Immature natural killer cell (primary cell): ENCODE measurements around the gene FOXC1. TPM values are rescaled to one million over a fixed set of nuclear protein-coding genes. Genes with fewer than 3 reads are reported as not detected.

ENCODE experiments used
- DNase-seq, 3 donors: peaks; one replicate each; pipeline ENCODE4 v3.0.0; 2022; ENCODE audit warnings: mixed read lengths in 1 of 3
- H3K27ac Mint-ChIP-seq, 6 donors: one replicate each; pipeline ENCODE4 v1.8.0; 2020; ENCODE audit warnings: mixed read lengths in 6 of 6, mild to moderate bottlenecking in 5 of 6, inconsistent platforms in 4 of 6, moderate library complexity in 3 of 6
- H3K27me3 Mint-ChIP-seq, 3 donors: one replicate each; pipeline ENCODE4 v1.8.0; 2020 to 2021; ENCODE audit warnings: low read depth in 3 of 3, mild to moderate bottlenecking in 3 of 3, mixed read lengths in 3 of 3, moderate library complexity in 3 of 3, inconsistent platforms in 1 of 3
- H3K36me3 Mint-ChIP-seq, 3 donors: one replicate each; pipeline ENCODE4 v1.8.0; 2020; ENCODE audit warnings: mixed read lengths in 3 of 3, inconsistent platforms in 2 of 3, mild to moderate bottlenecking in 2 of 3
- H3K4me1 Mint-ChIP-seq, 2 donors: one replicate each; pipeline ENCODE4 v1.8.0; 2020; ENCODE audit warnings: inconsistent platforms in 2 of 2, mild to moderate bottlenecking in 2 of 2, mixed read lengths in 2 of 2, moderate library complexity in 1 of 2
- H3K4me3 Mint-ChIP-seq, 5 donors: one replicate each; pipeline ENCODE4 v1.8.0; 2020; ENCODE audit warnings: mild to moderate bottlenecking in 5 of 5, mixed read lengths in 5 of 5, inconsistent platforms in 3 of 5, moderate library complexity in 3 of 5
- H3K9me3 Mint-ChIP-seq, 6 donors: one replicate each; pipeline ENCODE4 v1.8.0; 2020; ENCODE audit warnings: mild to moderate bottlenecking in 6 of 6, mixed read lengths in 6 of 6, inconsistent platforms in 4 of 6, moderate library complexity in 3 of 6
- polyA plus RNA-seq, 3 donors: library from polyadenylated mRNA; unstranded; fragments of 300-500 nt; fragmentation: Illumina TruSeq; gene quantifications; one replicate each; pipeline ENCODE4 v1.2.3, GENCODE V29; 2021

FOXC1 gene
- polyA plus RNA-seq, 3 donors from 2014 or later: 0.22 TPM; not detected in 2

DNA sequence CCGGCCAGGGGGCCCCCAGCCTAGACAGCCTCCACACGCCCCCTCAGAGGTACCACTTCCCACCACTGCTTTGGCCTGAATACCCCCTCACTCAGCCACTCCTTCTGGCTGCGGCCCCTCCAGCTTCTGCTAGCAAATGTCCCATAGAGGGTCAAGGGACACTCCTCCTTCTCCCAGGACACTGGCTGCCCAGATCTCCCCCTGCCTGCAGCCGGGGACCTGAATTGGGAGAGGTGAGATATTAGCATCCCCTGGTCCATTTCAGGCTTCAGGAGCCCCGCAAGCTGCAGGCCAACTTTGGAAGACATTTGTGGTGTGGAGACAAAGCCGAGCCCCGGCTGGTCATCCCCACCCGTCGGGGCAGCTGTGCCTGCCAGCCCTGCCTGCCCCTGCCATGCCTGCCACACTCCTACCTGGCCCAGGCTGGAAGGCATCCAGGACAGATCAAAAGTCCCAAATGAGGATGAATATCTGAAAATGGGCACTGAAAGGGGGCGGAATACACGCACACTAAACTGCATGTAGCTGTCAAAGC, 32.5 kb upstream of the FOXC1 start:
- Mint-ChIP-seq H3K27me3 (peaks cover 0 to 7% (median 0%) of the 10 kb centered on the region in 3 donors), H3K4me1 (no peaks in the 10 kb centered on the region), H3K4me3 (no peak overlapping the region), H3K27ac (no peak overlapping the region), H3K36me3 (no peaks in the 10 kb centered on the region), H3K9me3 (no peaks in the 10 kb centered on the region)
- DNase-seq: no peak

DNA sequence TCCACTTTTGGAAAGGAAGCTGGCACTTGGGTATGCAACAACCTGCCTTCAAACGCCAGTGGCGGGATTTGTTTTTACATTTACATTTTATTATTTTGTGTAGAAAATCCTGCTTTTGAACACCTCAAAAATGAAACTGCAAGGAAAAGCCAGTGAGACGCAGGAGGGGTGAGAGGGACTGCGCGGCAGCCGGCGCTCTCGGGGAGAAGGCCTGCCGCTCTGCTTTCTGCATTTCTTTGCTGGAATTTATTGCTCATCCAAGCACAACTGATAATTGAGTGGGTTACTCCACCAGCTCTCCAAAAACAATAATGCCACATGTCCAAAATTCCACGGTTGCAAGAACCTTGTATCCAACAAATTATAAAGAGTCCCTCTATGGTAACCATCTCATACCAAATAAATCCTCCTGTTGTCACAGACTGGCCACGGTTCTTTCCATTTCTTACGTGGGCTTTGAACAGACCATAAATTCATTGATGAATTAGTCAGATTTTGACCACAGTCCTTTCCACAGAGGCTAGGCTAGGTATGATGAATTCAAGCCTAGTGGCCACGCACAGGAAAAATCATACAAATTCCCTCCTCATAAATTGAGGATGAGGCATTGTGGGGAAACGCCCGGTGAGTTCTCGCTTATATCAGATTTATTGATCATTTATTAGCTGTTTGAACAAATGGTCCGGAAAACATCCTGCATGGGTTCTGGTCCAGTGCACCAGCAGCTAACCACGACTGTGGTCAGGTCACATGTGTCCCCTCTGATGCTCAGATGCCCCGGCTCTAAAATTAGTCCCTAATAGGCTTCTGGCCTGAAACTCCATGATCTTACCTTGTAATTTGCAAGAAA, 31.6 kb upstream of the FOXC1 start:
- Mint-ChIP-seq H3K9me3 (no peaks in the 10 kb centered on the region), H3K27ac (no peak overlapping the region), H3K36me3 (no peaks in the 10 kb centered on the region), H3K4me3 (no peak overlapping the region), H3K4me1 (no peaks in the 10 kb centered on the region), H3K27me3 (peaks cover 0 to 5% (median 0%) of the 10 kb centered on the region in 3 donors)
- no peak for DNase-seq

DNA sequence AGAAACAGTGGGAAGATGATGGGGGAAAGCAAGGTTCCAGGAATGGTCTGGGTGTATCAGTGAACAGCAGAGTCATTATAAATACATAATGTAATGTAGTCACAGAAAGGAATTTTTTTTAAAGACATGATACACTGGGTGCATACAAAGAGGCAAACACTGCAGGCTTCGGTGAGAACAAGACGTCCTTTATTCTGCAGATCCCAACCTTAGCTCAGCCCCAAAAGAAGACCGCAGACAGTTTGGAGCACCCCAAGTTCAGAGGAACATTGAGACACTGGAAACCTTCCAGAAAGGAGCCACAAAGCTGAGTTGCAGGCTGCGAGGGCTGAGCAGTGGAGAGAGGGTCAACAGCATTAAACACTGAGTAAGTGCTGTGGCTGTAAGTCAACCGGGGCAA, 30.6 kb upstream of the FOXC1 start:
- no peak for DNase-seq
- Mint-ChIP-seq H3K27me3 (peaks cover 0 to 5% (median under 1%) of the 10 kb centered on the region in 3 donors), H3K27ac (no peak overlapping the region), H3K36me3 (no peaks in the 10 kb centered on the region), H3K4me1 (no peaks in the 10 kb centered on the region), H3K9me3 (no peaks in the 10 kb centered on the region), H3K4me3 (no peak overlapping the region)

DNA sequence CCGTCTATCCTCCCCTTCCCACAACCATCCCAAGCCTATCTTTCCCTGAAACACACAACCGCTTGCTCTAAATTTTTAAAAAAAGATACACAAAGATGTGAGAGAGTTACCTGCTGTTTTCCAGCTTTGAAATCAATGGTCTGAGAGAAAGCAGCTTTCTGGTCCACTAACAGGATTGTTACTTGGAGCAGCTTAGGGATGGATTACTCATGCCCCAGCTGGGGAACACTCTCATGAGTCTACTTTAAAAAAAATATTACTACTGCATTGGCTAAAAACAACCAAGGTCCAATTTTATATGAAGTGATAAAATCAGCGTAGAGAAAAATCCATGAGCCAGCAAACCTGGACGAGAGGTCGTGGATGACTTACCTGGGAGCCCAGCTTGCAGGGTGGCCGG, 29.6 kb upstream of the FOXC1 start:
- H3K27me3 Mint-ChIP-seq: peaks cover 0 to 3% (median 2%) of the 10 kb centered on the region in 3 donors
- H3K9me3 Mint-ChIP-seq: no peaks in the 10 kb centered on the region
- H3K4me3 Mint-ChIP-seq: no peak overlapping the region
- H3K4me1 Mint-ChIP-seq: no peaks in the 10 kb centered on the region
- no peak for DNase-seq
- no peak overlapping the region for H3K27ac Mint-ChIP-seq
- no peaks in the 10 kb centered on the region for H3K36me3 Mint-ChIP-seq

DNA sequence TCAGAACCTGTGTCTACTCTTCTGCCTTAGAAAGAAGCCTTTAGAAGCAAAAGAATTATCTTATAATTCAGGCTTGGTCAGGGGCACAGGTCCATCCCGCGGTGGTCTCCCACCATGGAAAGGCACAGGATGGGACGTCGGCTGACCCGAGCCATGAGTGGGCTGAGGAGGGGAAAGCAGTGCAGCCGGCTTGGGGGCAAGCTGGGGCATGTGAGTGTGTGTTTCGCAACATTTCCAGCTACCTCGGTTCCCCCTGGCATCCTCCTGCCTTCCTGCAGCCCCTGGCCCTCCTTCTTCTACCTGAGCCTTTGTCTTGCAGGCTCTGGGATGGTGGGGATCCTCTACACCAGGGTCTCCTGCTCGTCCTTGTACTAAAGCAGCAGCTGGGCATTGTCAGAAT, 29.1 kb upstream of the FOXC1 start:
- Mint-ChIP-seq H3K9me3 (no peaks in the 10 kb centered on the region), H3K4me1 (no peaks in the 10 kb centered on the region), H3K27me3 (peaks cover 2 to 3% (median 2%) of the 10 kb centered on the region in 3 donors), H3K4me3 (no peak overlapping the region), H3K36me3 (no peaks in the 10 kb centered on the region), H3K27ac (no peak overlapping the region)
- no peak for DNase-seq

DNA sequence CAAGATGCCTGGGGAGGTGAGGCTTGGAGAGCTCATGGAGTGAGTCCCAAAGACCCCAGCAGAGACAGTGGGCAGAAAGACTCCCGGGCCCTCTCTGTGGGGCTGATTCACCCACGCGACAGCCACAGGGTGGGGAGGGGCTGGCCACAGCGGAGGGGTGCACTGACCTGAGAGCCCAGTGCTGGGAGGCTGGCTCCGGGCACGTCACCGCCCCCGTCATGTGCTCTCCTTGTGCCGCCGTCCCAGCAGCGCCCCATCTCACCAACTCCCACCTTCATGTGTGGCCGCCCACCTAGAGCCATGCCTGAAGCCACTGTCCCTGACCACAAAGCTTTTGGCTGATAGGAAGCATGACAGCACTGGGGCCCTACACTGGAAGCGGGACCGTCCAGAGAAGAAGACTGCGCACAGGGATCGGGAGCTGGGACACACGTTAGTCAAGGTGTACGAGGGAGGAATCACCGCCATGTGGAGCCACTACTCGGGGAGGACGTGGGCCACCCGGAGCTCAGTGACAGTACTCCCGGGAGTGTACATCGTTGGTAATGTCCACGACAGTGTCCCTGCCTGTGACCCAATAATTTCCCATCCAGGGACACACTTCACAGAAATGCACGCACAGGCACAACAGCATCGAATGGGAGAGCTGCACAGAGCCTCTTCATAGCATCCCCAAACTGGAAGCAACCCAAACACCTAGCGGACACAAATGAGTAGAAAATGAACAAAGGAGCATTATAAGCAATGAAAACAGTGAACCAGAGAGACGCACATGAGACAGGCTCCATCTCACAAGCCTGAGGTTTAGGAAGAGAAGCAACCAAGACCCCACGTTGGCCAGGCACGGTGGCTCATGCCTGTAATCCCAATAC, 28.4 kb upstream of the FOXC1 start:
- H3K27ac Mint-ChIP-seq: no peak overlapping the region
- H3K4me3 Mint-ChIP-seq: no peak overlapping the region
- no peaks in the 10 kb centered on the region for H3K36me3 Mint-ChIP-seq
- peaks cover 2 to 7% (median 3%) of the 10 kb centered on the region in 3 donors for H3K27me3 Mint-ChIP-seq
- no peaks in the 10 kb centered on the region for H3K4me1 Mint-ChIP-seq
- DNase-seq: no peak
- H3K9me3 Mint-ChIP-seq: no peaks in the 10 kb centered on the region

DNA sequence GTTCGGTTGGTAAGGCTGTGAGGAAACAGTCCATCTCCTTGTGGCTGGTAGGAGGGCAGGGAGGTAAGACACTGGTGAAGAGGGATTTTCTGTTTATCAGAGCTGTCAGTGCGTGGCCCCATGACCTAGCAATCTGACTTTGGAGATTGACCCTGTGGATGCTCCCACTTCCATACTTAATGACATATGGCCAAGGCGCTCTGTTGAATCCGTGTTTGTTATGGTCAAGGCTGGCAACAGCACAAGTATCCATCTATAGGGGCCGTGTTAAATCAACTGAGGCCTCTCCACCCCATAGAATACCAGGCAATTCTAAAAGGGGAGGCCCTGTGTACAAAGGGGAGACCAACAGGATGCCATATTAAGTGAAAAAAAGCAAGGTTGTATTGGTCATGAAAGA, 25.6 kb upstream of the FOXC1 start:
- H3K27me3 Mint-ChIP-seq: peaks cover 2 to 5% (median 5%) of the 10 kb centered on the region in 3 donors
- no peaks in the 10 kb centered on the region for H3K36me3 Mint-ChIP-seq
- no peaks in the 10 kb centered on the region for H3K4me1 Mint-ChIP-seq
- H3K9me3 Mint-ChIP-seq: no peaks in the 10 kb centered on the region
- DNase-seq: no peak
- no peak overlapping the region for H3K27ac Mint-ChIP-seq
- no peak overlapping the region for H3K4me3 Mint-ChIP-seq

DNA sequence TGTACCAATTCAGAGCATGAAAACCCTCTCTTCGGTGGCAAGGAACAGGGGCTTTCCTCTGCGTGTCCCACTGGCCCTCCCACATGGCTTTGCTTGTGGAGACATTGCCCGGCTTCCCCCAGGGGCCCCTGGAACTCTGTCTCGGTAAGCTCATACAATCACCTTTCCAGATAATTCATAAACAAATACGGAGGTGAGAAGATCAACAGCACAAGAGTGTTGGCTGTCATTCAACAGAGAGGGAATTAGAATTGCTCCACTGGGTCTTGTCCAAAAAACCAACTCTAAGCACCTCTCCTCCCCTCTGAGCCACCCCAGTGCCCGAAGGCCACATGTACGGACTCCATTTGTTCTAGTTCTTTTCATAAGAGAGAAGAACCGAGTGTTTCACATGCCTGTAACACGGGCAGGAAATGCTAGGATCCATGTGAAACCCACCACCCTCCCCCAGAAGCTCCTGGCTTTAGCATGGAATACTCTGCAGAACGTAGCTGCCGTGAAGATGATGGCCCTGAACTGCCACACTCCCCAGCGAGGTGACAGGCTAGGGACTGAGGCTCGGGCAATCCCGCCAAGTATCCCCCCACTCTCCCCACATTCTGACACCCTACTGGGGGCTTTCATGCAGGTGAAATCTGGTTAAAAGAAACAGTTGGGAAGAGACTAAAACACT, 24.6 kb upstream of the FOXC1 start:
- Mint-ChIP-seq H3K4me1 (no peaks in the 10 kb centered on the region), H3K27ac (peak overlapping the region in 1 of 6 donors; percentile 55), H3K9me3 (no peaks in the 10 kb centered on the region), H3K4me3 (no peak overlapping the region), H3K36me3 (no peaks in the 10 kb centered on the region), H3K27me3 (peaks cover 2 to 5% (median 5%) of the 10 kb centered on the region in 3 donors)
- no peak for DNase-seq

DNA sequence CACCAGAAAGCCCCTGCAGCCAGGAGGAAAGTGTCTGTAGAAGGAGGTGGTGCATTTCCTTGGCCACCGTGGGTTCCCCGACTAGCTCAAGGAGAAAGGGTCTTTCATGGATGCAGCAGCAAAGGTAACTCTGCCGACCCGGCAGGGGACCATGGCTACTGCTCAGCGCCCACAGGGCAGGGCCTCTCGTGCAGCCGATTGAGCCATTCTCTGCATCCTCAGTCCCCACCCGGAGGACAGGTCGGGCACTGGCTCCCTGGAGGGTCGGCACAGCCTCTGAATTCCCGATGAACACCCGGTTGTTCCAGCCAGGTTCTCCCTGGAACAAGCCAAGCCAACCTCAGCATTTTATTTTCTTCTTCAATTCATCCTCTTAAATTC, 24.1 kb upstream of the FOXC1 start:
- H3K27ac Mint-ChIP-seq: no peak overlapping the region
- no peaks in the 10 kb centered on the region for H3K36me3 Mint-ChIP-seq

DNA sequence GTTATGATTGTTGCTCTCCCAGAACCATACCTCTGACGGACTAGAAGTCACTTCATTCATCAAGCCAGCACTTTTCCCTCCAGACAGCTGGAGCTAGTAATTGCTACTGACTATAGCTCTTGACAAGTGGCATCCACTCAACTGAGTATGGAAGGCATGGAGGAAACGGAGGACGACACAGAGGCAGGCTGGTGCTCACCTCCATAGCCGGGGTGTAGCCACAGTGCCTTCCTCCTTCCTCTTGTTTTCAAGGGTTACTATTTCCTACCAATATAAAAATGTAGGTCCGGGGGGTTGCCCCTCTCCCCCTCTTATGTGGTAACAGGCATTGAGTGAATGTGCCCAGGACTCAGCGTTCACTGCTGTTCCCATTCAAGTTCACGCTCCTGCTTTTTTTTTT, 23.5 kb upstream of the FOXC1 start:
- Mint-ChIP-seq H3K27ac (no peak overlapping the region), H3K4me1 (no peaks in the 10 kb centered on the region), H3K4me3 (no peak overlapping the region), H3K9me3 (no peaks in the 10 kb centered on the region), H3K36me3 (no peaks in the 10 kb centered on the region), H3K27me3 (peaks cover 2 to 5% (median 5%) of the 10 kb centered on the region in 3 donors)
- no peak for DNase-seq

More for the DNA sequence above, 24.1 kb upstream of the FOXC1 start:
- Mint-ChIP-seq H3K9me3 (no peaks in the 10 kb centered on the region), H3K4me3 (no peak overlapping the region), H3K27me3 (peaks cover 2 to 5% (median 5%) of the 10 kb centered on the region in 3 donors), H3K4me1 (no peaks in the 10 kb centered on the region)
- DNase-seq: no peak

DNA sequence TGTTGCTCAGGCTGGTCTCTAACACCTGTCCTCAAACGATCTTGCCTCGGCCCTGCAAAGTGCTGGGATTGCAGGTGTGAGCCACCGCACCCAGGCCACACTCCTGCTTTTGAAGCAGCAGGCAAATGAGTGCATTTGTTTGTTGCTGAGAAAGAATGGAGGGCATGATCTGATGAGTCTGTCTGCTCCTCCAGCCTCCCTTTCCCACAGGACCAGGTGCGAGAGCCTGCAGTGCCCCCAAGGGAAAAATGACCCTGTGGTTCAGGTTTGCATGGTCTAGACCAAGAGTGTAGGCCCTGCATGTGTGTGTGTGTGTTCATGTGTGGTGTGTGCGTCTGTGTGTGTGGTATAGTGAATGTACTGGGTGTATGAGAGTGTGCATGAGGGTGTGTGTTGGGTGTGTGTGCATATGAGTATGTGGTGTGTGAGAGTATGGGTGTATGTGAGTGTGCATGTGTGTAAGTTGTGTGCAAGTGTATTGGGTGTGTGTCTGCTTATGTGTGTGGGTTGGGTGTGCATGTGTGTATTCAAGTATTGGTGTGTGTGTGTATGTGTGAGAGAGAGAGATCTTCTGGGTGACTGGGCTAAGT, 22.8 kb upstream of the FOXC1 start:
- no peak overlapping the region for H3K27ac Mint-ChIP-seq
- H3K4me1 Mint-ChIP-seq: no peaks in the 10 kb centered on the region
- peaks cover 2 to 5% (median 5%) of the 10 kb centered on the region in 3 donors for H3K27me3 Mint-ChIP-seq
- DNase-seq: no peak
- H3K9me3 Mint-ChIP-seq: no peaks in the 10 kb centered on the region
- no peaks in the 10 kb centered on the region for H3K36me3 Mint-ChIP-seq
- H3K4me3 Mint-ChIP-seq: no peak overlapping the region

DNA sequence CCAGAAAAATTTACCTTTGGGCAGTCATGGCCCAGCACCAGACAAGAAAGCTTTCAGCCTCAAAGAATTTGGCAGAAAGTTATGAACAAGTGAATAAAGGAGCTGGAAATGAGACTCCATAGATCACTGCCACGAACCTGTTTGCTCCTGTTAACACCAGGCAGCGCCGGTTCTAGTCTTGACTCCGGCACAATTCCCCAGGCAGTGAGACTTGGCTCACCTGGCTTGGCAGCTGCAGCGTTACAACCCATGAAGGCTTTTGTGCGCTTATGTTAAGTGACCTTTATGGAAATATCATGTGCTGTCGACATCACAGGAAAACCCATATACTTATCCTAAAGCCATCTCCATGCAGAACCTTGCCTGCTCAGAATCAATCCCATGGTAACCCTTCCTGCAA, 22.2 kb upstream of the FOXC1 start:
- Mint-ChIP-seq H3K36me3 (no peaks in the 10 kb centered on the region), H3K9me3 (no peaks in the 10 kb centered on the region), H3K4me1 (no peaks in the 10 kb centered on the region), H3K4me3 (no peak overlapping the region), H3K27me3 (peaks cover 2 to 5% (median 5%) of the 10 kb centered on the region in 3 donors), H3K27ac (no peak overlapping the region)
- no peak for DNase-seq

DNA sequence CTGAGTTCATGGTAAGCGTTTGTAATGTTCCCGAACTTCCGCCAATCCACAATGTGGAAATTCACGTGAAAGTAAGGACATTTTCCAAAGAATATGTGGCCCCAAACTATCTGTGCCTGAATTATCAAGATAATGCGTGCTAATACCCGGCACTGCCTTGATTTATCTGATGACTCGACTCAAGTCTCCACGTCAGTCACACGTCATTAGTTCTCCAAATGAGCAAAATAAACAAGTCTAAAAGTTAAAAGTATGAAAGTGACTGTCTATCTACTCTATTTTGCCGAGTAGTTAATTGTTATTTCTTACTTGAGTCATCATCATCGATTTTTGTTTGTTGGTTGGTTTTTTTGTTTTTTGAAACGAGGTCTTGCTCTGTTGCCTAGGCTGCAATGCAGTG, 21.7 kb upstream of the FOXC1 start:
- no peaks in the 10 kb centered on the region for H3K36me3 Mint-ChIP-seq
- no peak overlapping the region for H3K27ac Mint-ChIP-seq
- no peaks in the 10 kb centered on the region for H3K9me3 Mint-ChIP-seq
- no peak for DNase-seq
- peaks cover 2 to 6% (median 5%) of the 10 kb centered on the region in 3 donors for H3K27me3 Mint-ChIP-seq
- no peak overlapping the region for H3K4me3 Mint-ChIP-seq
- H3K4me1 Mint-ChIP-seq: no peaks in the 10 kb centered on the region
